Stimulated activated CD8-positive, alpha-beta memory T cell treated with anti-CD3 and anti-CD28 coated beads, Interleukin-4, amount 100 ng/mL, for 1 hour (primary cell): ENCODE data around the gene KCNA3.
A peak's percentile ranks its signal among the peaks of the same experiment; 100 is the strongest.

Source experiments
- DNase-seq, 2 donors: peaks; one replicate each; pipeline ENCODE4 v3.0.0-alpha.2; 2020; ENCODE audit warnings: low read depth in 2 of 2, low spot score in 1 of 2

The KCNA3 gene

DNA sequence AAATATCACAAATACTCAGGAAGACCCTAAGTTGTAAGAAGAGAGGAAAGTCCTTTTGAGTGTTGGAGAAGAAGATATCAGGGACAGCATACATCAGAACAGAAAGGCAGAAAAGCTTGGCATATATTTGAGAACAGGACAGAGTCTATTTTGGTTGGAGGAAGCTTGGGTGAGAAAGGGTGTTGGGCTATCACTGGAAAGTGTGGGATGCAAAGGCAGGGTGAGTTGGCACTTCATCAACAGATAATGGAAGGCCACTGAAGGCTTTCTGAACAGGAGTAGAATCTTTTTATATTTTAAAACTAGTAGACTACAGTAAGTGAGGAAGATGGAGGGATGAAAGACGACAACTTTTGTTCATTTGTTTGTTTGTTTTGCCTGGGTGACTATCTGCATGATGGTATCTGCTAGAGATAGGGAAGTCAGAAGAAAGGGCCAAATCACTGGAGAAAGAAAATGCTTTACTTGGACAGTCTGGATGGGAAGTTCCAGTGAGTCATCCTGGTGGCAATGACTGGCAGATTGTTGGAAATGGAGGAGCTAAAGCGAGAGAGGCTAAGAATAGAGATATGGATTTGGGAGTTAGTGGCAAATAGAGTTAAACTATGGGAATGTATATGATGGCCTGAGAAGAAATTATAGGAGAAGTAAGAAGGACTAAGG lies 34.9 kb downstream of the KCNA3 start:
- DNase-seq, result no peak

DNA sequence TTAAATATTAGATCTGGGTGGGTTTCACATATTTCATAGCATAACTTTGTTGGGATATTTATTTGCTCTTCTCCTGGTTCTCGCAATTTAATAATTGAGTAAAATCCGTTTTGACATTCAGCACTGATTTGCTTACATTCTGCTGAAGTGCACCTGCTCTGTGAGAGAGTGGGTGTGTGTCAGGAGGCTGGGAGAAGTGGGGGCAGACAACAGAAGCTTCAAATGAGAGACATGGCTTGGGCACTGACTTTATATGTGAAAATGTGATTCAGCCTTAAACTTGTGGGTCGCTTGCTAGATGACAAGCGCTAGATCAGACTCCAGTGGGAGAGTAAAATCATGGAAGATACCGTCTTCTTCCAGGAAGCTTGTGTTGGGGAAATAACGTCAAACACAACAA lies 36.2 kb downstream of the KCNA3 start:
- DNase-seq, result no peak

DNA sequence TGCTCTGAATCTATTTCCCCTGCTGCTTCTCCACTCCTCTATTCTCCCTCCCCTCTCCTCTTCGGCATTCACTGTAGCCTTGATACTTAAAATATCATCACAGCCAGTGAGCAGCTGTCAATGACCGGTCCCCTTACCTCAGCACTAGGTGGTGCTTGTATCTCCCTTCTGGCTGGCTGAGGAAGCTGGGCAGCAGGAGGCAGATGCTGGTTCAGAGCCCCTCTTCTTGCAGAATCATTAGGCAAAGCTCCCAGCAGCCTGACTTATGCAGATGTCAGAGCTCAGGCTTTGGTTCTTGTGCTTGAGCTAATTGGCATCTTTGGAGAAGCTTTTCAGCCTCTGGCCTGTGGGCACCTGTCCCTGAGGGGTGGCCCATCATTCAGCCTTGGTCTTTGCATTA lies 36.7 kb downstream of the KCNA3 start:
- no peak for DNase-seq

DNA sequence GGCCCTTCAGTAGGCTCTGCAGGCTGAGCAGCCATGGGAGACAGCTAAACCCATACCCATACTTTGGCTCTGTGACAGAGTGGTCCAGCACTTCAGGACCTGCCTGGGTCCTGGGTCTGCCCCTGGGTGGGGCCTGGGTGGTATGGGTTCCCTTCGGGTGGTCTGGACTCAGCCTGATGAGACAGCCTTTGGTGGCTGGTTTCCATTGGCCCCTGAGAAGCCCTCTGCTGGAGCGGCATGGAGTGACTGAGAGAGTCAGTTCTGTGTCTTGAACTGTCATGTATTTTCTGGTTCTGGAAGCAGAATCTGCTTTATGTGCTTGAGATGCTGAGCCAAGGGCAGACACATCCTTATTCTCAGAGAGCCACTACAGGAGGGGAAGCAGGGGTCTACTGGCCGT lies 37.3 kb downstream of the KCNA3 start:
- no peak for DNase-seq

DNA sequence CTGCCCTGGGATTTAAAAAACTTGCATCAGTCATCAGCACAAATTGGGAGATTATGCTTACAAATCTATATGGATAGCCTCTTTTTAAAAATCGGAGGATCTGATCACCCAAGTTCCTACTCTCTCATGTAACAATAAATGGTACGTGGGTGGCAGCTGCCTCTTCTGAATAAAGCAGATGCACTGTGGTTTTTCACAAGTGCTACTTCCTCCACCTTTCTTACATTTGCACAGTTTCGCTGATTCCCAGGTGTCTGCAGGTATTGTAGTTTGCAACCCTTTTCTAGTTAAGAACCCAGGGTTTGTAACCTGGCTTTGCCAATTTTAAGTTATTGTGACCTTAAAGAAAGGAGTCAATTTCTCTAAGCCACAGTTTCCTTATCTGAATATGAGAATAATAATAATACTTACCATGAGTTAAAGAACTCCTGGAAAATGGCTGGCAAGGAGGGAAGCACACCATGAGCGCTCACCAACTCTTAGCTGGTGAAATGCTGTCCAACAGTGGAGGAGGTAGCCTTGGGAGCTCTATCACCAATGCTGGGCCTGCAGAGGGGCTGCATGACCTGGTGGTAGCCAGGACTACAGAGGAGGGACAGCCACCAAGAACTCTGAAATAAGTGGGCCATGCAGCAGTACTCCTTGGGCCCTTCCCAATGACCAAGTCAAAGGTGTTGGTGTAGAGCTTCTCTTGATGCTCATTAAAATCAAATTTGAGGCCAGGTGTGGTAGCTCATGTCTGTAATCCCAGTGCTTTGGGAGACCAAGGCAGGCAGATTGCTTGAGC lies 38.4 kb downstream of the KCNA3 start:
- no peak for DNase-seq

DNA sequence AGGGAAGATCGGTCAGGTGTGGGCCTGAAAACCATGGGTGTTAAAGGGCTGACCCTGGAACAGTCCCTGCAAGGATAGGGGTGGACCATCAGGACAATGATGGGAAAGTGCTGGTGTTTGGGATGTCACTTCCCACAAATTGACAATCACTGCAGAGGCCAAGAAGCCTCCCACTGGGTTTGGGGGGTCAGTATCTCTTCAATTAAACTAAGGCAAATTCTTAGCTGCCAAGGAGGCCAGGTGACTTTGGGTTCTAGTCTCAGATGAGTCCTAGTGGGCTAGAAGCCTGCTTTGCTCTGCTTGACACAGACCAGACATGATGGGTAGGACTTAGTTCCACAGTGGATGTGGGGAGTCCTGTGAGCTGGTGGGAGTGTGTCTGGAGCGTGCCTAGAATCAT lies 39.3 kb downstream of the KCNA3 start:
- no peak for DNase-seq

DNA sequence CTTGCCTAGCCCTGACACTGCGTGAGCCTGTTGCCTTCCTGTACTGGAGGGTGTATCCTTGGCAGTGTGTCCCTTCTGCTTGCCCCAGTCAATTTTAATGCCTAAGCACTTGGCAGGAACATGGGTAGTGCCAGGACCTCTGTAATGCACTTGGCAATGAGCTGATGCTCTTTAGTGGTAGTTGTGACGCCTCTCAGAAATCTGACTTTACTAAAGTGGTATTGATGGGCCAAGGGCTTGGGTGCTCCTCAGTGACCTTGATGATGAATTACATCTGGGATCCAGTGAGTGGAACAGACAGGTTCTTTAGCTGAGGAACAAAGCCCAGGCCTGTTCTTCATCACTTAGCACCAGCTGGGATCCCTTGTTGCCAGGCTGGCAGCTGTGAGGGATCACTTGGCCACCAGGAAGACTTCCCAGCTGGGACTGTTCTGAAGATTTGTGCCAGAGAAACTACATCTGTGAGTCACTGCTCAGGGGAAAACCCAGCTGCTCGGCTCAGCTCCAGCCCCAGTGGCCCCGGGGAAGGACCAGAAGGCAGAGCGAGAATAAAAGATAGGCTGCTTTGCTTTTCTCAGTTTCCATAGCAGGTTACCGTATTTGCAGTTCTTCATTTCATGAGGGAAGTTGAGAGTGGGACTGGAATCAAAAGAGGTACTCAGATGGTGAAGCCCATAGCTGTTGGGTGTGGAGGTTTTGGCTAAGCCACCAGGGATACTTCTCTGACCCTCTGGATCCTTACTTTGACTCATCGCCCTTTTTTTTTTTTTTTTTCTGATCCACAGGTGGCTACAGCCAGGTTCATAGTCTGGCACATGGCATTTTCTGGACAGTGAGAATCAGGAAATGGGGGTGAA lies 40.1 kb downstream of the KCNA3 start:
- DNase-seq, result peak in 1 of 2 donors; percentile 37

DNA sequence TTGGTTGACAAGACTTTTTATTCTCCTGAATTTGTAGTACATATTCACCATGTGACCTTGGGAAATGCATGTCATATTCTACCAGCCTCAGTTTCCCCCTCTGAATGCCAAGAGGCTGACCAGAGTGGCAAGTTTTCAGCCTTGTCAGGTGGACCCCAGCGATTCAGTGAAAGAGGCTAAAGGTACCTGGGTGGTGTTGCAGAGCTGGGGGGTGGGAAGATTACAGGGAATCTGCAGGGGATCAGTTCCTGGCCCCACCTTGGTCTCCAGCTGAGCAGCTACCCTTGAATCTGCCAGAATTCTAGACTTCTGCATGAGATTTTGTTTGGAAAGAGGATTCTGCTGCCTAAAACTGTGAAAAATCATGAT lies 40.7 kb downstream of the KCNA3 start:
- no peak for DNase-seq

DNA sequence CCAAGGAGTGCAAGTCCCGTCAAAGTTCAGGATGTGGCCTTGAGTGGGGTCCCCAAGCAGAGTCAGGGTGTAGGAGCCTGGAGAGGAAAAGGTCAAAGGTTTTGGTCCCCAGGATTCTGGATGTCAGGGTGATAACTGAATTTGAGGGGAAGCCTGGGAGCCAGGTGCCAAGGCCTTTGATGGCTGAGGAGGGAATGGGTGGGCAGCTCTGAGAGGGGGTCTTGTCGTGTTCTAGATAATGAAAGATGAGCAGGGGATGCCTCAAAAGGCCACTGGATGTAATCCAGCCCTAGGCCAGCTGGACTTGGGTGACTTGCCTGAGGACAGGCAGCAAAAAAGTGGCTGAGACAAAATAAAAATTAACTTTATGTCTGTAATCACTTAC lies 41.1 kb downstream of the KCNA3 start:
- no peak for DNase-seq

DNA sequence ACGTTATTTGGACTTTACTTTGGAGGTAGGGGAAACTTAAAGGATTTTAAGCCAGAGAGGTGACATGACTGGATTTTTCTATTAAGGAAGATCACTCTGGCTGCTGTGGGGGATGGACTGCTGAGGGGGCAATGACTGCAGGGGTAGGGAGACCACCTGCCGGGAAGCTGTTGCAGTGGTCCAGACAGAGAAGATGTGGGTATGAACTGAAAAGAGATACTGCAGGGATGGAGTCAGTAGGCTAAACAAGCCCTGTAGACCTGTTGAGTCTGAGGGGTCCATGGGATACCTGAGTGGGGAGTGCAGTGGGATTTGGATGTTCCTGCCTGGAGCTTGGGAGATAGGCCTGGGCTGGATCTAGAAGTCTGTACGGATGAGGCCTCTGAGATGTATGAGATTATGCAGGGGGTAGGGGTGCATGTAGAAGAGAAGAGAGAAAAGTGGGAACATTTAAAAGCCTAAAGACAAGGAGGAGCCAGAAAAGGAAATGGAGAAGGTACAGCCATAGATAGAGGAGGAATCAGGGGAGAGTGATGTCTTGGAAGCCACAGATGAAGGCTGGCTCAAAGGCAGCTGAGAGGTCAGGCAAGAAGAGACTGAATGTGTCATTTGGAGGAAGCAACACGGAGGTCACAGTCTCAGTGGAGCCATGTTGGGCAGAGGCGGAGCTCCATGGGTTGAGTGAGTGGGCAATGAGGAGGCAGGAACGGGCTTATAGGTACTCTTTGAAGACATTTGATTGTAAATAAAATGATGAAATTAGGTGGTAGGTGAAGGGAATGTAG lies 42.7 kb downstream of the KCNA3 start:
- no peak for DNase-seq

DNA sequence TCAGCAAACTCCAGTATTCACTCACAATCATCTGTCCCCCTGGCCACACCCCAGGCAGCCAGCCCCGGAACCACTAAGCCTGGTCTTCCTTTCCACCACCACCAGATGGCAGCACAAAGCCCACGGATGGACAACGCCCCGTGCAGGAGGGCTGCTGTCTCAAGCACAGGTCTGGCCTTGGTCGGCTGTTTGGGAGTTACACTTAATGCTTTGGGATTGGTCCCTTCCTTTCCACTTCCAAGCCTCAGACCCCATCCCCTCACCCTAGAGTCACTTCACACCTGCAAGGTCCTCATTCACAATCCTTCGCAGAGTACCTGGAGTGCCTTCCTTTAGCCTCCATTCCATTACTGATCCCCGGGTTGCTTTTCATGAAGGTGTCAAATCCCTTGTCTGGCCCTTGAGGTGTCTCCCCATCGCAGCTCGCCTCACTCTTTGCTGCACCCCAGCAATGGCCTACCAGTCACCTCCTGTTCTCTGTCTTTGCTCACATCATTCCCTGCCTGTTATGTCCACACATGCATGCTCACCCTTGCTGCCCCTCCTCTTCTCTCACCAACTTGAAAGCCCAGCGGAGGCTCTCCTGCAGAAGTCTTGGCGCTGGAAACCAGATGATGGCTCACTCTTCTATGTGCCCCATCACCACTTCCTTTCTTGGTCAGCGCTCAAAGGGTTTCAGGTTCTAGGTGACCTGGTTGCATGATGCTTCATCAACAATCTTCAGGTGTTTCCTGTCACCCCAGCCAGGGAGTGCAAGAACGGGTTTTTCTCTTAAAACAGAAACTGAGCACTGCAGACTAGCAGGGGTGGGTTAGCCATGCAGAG lies 43.7 kb downstream of the KCNA3 start:
- DNase-seq, result peak; percentile 60 to 72

DNA sequence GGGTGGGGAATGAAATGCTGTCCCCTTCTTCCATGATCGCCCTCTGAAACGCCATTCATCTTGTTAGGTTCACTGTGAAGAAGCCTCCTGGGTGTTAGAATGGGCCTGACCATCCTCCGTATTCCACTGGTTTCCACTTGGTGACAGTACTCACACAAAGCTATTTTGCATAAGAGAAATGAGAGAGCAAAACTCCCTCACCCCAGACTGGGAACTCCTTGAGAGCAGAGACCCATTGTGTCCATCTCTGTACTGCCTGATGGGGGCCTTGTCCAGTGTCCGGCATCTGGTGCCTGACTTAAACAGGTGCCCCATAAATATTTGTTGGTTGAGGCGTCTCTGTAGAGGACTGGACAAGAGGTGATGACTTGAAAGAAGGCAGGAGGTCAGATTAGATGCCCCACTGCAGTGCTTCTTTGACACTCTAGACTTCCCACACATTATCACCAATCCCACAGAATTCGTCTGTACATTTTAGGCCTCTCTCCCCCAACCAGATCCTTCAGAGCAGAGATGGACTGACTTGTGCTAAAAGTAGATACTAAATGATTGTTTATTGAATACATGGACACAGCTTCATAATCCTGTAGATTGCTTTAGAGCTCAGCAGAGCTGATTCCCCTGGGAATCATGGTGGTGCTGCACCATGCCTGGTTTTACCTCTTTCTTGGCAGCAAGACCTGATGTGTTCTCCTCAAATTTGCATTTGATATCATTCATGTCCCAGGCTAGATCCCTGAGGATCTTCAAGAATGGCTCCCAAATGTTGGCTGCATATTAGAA lies 46.2 kb downstream of the KCNA3 start:
- DNase-seq, result no peak

DNA sequence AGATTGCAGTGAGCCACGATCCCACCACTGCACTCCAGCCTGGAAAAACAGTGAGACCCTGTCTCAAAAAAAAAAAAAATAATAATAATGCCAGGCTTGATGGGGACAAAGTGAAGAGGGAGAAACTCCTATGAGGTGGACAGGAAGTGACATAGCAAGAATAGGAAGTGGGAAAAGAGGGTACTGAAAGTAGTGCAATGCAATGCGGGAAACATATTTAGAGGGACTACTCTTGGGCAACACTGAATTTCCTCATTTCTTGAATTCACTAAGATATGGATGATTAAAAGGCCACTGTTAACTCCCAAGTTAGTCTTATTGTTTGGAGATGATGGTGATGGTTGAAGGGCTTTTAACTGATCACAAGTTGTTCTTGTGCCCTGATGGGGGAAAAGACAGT lies 47.0 kb downstream of the KCNA3 start:
- no peak for DNase-seq

DNA sequence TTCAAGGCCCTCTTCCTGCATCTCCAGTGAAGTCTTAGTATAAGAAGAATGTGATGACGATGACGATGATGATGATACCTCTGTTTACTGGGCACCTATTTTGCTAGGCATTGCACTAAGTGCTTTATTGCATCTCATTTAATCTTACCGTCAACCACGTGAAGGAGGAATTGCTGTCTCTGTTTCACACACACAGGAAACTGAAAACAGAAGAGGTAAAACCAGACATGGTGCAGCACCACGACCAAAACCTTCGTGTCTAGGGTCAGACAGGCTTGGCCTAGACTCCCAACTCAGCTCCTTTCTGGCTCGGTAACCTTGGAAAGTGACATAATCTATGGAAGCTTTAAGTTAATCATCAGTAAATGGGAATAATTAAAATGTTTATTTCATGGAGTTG lies 47.9 kb downstream of the KCNA3 start:
- no peak for DNase-seq
